ENCODE results near the gene GOPC. TPM values are rescaled to one million over a fixed set of nuclear protein-coding genes. Genes with fewer than 3 reads are reported as not detected.

The GOPC gene
- total RNA-seq, 6 donors from 2014 or later: 8.4 to 34.8 (median 19.6) TPM

- Histone ChIP-seq H3K36me3 (peaks cover 0 to 24% (median 8%) of the 10 kb centered on the region in 4 donors), H3K9me3 (no peaks in the 10 kb centered on the region), H3K4me1 (peaks cover 0 to 10% (median 2%) of the 10 kb centered on the region in 4 donors), H3K27me3 (no peaks in the 10 kb centered on the region), H3K4me3 (no peak overlapping the region), H3K27ac (peak overlapping the region in 2 of 4 donors; percentile 45 to 86)
- ATAC-seq (ENCODE audit: low FRiP score in 2 of 2) (no peak), DNase-seq (no peak)
- 58 to 78% methylated on average over 3 of the region's 3 CpGs for WGBS, 2 donors
- TF ChIP-seq CTCF (IDR thresholded peaks at IDR 0.05): no peak
- TF ChIP-seq POLR2A (IDR thresholded peaks at IDR 0.05): no peak
- TF ChIP-seq EP300 (IDR thresholded peaks at IDR 0.05): no peak
- TF ChIP-seq POLR2AphosphoS5 (IDR thresholded peaks at IDR 0.05): no peak
Measured at GRCh38 chr6:117534974-117535373, 67.3 kb downstream of the GOPC start.

- H3K4me1 ChIP-seq: peaks cover 0 to 10% (median 2%) of the 10 kb centered on the region in 4 donors
- H3K27me3 ChIP-seq: no peaks in the 10 kb centered on the region
- H3K27ac ChIP-seq: peak overlapping the region in 1 of 4 donors; percentile 17
- TF ChIP-seq POLR2A (IDR thresholded peaks at IDR 0.05) (no peak), CTCF (IDR thresholded peaks at IDR 0.05) (no peak), EP300 (IDR thresholded peaks at IDR 0.05) (no peak), POLR2AphosphoS5 (IDR thresholded peaks at IDR 0.05) (no peak)
- H3K9me3 ChIP-seq: no peaks in the 10 kb centered on the region
- H3K4me3 ChIP-seq: no peak overlapping the region
- ATAC-seq (ENCODE audit: low FRiP score in 2 of 2) (no peak), DNase-seq (no peak)
- 89% methylated on average over 4 of the region's 4 CpGs for WGBS, 2 donors
- peaks cover 0 to 12% (median 4%) of the 10 kb centered on the region in 4 donors for H3K36me3 ChIP-seq
Measured at GRCh38 chr6:117533775-117534174, 68.5 kb downstream of the GOPC start.

GRCh38 chr6:117531809-117532725, 70.2 kb downstream of the GOPC start:
- Histone ChIP-seq H3K9me3 (no peaks in the 10 kb centered on the region), H3K4me1 (peaks cover 0 to 10% (median 2%) of the 10 kb centered on the region in 4 donors), H3K27me3 (no peaks in the 10 kb centered on the region), H3K4me3 (no peak overlapping the region), H3K27ac (no peak overlapping the region), H3K36me3 (peaks cover 0 to 4% (median 1%) of the 10 kb centered on the region in 4 donors)
- TF ChIP-seq POLR2A (IDR thresholded peaks at IDR 0.05): no peak
- no peak for TF ChIP-seq CTCF (IDR thresholded peaks at IDR 0.05)
- no peak for TF ChIP-seq EP300 (IDR thresholded peaks at IDR 0.05)
- TF ChIP-seq POLR2AphosphoS5 (IDR thresholded peaks at IDR 0.05): no peak
- WGBS, 2 donors: 95 to 96% methylated on average over 5 of the region's 5 CpGs
- no peak for ATAC-seq (ENCODE audit: low FRiP score in 2 of 2)
- no peak for DNase-seq

GRCh38 chr6:117531346-117531745, 71.0 kb downstream of the GOPC start:
- Histone ChIP-seq H3K27ac (no peak overlapping the region), H3K36me3 (peaks cover 0 to 4% (median 1%) of the 10 kb centered on the region in 4 donors), H3K27me3 (no peaks in the 10 kb centered on the region), H3K4me3 (no peak overlapping the region), H3K9me3 (no peaks in the 10 kb centered on the region), H3K4me1 (peaks cover 0 to 10% (median 2%) of the 10 kb centered on the region in 4 donors)
- no peak for DNase-seq
- no peak for ATAC-seq (ENCODE audit: low FRiP score in 2 of 2)
- WGBS, 2 donors: 72 to 82% methylated on average over 5 to 6 of the region's 6 CpGs
- TF ChIP-seq EP300 (IDR thresholded peaks at IDR 0.05) (no peak), CTCF (IDR thresholded peaks at IDR 0.05) (no peak), POLR2AphosphoS5 (IDR thresholded peaks at IDR 0.05) (no peak), POLR2A (IDR thresholded peaks at IDR 0.05) (no peak)
